Neural progenitor cell (in vitro differentiated cells): Measurements from ENCODE around the gene TNXB. TPM values are rescaled to one million over a fixed set of nuclear protein-coding genes. Genes with fewer than 3 reads are reported as not detected.
"Not testable (repeated sequence)": the region's sequence is repeated elsewhere in the genome, so short reads cannot be mapped to it uniquely, and the experiment has no call there.

Experiments used
- DNase-seq: peaks from one replicate; pipeline ENCODE4 v3.0.0-alpha.2; 2016; ENCODE audit warnings: low spot score
- H2AFZ ChIP-seq: fragments of 200-600 bp; sonication (generic); replicated peaks from 2 replicates; pipeline ENCODE4 v1.6.1; 2016; ENCODE audit warnings: antibody characterized with exemption
- H3F3A ChIP-seq: fragments of 200-600 bp; sonication (generic); 2 replicates; pipeline ENCODE4 v1.6.1; 2016; ENCODE audit warnings: antibody characterized with exemption, low read depth
- H3K27ac ChIP-seq: fragments of 200-600 bp; sonication (generic); 2 replicates; pipeline ENCODE4 v1.5.1; 2016; ENCODE audit warnings: mild to moderate bottlenecking
- H3K27me3 ChIP-seq: fragments of 200-600 bp; sonication (generic); 2 replicates; pipeline ENCODE4 v1.6.1; 2016; ENCODE audit warnings: mild to moderate bottlenecking, moderate library complexity
- H3K36me3 ChIP-seq: fragments of 200-600 bp; sonication (generic); 2 replicates; pipeline ENCODE4 v1.5.1; 2016
- H3K4me1 ChIP-seq: fragments of 200-600 bp; sonication (generic); 2 replicates; pipeline ENCODE4 v1.6.1; 2016; ENCODE audit warnings: mixed run types
- H3K4me2 ChIP-seq: fragments of 200-600 bp; sonication (generic); 2 replicates; pipeline ENCODE4 v1.6.1; 2016
- H3K4me3 ChIP-seq: fragments of 200-600 bp; sonication (generic); 2 replicates; pipeline ENCODE4 v1.5.1; 2016
- H3K79me2 ChIP-seq: fragments of 200-600 bp; sonication (generic); 2 replicates; pipeline ENCODE4 v1.6.1; 2016; ENCODE audit warnings: low read depth
- H3K9ac ChIP-seq: fragments of 200-600 bp; sonication (generic); 2 replicates; pipeline ENCODE4 v1.6.1; 2016
- H3K9me3 ChIP-seq: fragments of 200-600 bp; sonication (generic); 2 replicates; pipeline ENCODE4 v1.5.1; 2016; ENCODE audit warnings: low read depth
- H4K20me1 ChIP-seq: fragments of 200-600 bp; sonication (generic); 2 replicates; pipeline ENCODE4 v1.6.1; 2016; ENCODE audit warnings: low read depth
- H3K27ac Mint-ChIP-seq: 3 replicates; pipeline ENCODE4 v1.8.0; 2021; ENCODE audit warnings: mixed read lengths
- H3K27me3 Mint-ChIP-seq: 2 replicates; pipeline ENCODE4 v1.8.0; 2022; ENCODE audit warnings: low read depth, mild to moderate bottlenecking, inconsistent platforms, moderate library complexity, mixed read lengths; ENCODE audit not compliant: insufficient read depth
- H3K36me3 Mint-ChIP-seq: 3 replicates; pipeline ENCODE4 v1.8.0; 2021; ENCODE audit warnings: mixed read lengths
- H3K4me1 Mint-ChIP-seq: 3 replicates; pipeline ENCODE4 v1.8.0; 2021; ENCODE audit warnings: mixed read lengths
- H3K4me3 Mint-ChIP-seq: 3 replicates; pipeline ENCODE4 v1.8.0; 2021; ENCODE audit warnings: mild to moderate bottlenecking, moderate library complexity, mixed read lengths
- H3K9me3 Mint-ChIP-seq: 3 replicates; pipeline ENCODE4 v1.8.0; 2020; ENCODE audit warnings: mixed read lengths
- EZH2 ChIP-seq: fragments of 200-600 bp; sonication (generic); IDR thresholded peaks from 2 replicates; pipeline ENCODE4 v1.6.1; 2017; ENCODE audit warnings: antibody characterized with exemption, mild to moderate bottlenecking, moderate library complexity
- EZH2phosphoT487 ChIP-seq: fragments of 200-600 bp; sonication (generic); IDR thresholded peaks from 2 replicates; pipeline ENCODE4 v1.6.1; 2017; ENCODE audit warnings: antibody characterized with exemption
- total RNA-seq: library from RNA; depleted of rRNA; stranded (reverse); fragments of >200 nt; gene quantifications from 2 replicates; pipeline ENCODE4 v1.2.3, GENCODE V29; 2015; ENCODE audit warnings: low replicate concordance
- TF ChIP-seq, protein P1 (sequence below): fragments of 200-600 bp; sonication (generic); IDR thresholded peaks from 2 replicates; pipeline ENCODE4 v1.5.1; 2017; ENCODE audit warnings: antibody characterized with exemption, mild to moderate bottlenecking

Gene TNXB
- total RNA-seq, 1 donor from 2014 or later = 0.71 TPM

DNA sequence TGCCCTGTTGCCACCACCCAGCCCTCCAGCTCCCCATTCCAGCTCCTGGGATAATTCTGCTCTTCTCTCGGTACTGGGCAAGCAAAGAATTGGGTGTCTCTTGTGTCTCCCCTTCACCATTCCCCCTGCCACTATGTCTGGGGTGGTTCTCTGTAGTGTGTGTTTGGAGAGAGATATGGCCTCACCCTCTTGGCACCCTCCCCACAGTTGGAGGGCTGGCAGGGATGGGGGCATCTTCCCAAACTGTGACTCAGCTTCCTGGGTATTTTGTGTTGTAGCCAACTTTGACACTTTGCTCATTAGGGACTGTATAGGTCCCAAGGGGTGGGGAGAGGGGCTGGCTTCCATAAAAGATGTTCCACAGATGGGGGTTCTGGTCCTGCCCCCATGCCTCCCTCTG lies 1.7 kb downstream of the TNXB start:
- no peak overlapping the region for H3K27ac Mint-ChIP-seq
- H3K36me3 Mint-ChIP-seq = peaks cover 3% of the 10 kb centered on the region
- H3K27me3 Mint-ChIP-seq = peaks cover 4% of the 10 kb centered on the region
- H3K9me3 Mint-ChIP-seq = no peaks in the 10 kb centered on the region
- H3F3A ChIP-seq = no peaks in the 10 kb centered on the region
- no peak for DNase-seq
- H3K9ac ChIP-seq = no peak overlapping the region
- no peak overlapping the region for H3K4me3 ChIP-seq
- peaks cover 15% of the 10 kb centered on the region for H3K4me1 ChIP-seq
- peaks cover 21% of the 10 kb centered on the region for H3K27me3 ChIP-seq
- H3K4me1 Mint-ChIP-seq = peaks cover 18% of the 10 kb centered on the region
- H4K20me1 ChIP-seq = no peaks in the 10 kb centered on the region
- TF ChIP-seq, protein P1, sequence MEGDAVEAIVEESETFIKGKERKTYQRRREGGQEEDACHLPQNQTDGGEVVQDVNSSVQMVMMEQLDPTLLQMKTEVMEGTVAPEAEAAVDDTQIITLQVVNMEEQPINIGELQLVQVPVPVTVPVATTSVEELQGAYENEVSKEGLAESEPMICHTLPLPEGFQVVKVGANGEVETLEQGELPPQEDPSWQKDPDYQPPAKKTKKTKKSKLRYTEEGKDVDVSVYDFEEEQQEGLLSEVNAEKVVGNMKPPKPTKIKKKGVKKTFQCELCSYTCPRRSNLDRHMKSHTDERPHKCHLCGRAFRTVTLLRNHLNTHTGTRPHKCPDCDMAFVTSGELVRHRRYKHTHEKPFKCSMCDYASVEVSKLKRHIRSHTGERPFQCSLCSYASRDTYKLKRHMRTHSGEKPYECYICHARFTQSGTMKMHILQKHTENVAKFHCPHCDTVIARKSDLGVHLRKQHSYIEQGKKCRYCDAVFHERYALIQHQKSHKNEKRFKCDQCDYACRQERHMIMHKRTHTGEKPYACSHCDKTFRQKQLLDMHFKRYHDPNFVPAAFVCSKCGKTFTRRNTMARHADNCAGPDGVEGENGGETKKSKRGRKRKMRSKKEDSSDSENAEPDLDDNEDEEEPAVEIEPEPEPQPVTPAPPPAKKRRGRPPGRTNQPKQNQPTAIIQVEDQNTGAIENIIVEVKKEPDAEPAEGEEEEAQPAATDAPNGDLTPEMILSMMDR = no peak
- TF ChIP-seq EZH2 = no peak
- TF ChIP-seq EZH2phosphoT487 = no peak
- no peak overlapping the region for H3K4me2 ChIP-seq
- H3K4me3 Mint-ChIP-seq = no peak overlapping the region
- no peak overlapping the region for H3K27ac ChIP-seq
- no peaks in the 10 kb centered on the region for H3K9me3 ChIP-seq
- no peak overlapping the region for H2AFZ ChIP-seq
- no peaks in the 10 kb centered on the region for H3K79me2 ChIP-seq
- no peaks in the 10 kb centered on the region for H3K36me3 ChIP-seq

DNA sequence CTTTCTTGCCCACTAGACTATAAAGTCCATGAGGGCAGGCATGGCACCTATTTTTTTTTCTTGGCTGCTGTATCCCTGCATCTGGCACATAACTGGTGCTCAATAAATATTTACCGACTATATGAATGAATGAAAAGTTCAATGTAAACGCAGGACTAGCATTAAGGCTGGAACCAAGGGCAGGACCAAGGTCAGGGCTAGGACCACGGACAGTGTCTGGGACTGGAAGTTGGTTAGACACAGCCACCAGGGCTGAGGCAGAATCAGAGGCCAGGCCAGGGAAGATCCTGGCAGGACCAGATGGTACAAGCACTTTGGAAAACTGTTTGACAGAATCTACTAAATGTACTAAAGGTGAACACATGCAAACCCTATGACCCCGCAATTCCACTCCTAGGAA lies 3.7 kb downstream of the TNXB start:
- Histone ChIP-seq H3K79me2 (no peaks in the 10 kb centered on the region), H3K9ac (no peak overlapping the region), H3K4me1 (peaks cover 15% of the 10 kb centered on the region), H3K4me2 (no peak overlapping the region), H3K27ac (no peak overlapping the region), H4K20me1 (no peaks in the 10 kb centered on the region), H3K27me3 (peaks cover 21% of the 10 kb centered on the region), H3K4me3 (no peak overlapping the region), H3K36me3 (no peaks in the 10 kb centered on the region), H2AFZ (no peak overlapping the region), H3F3A (no peaks in the 10 kb centered on the region), H3K9me3 (no peaks in the 10 kb centered on the region)
- peaks cover 4% of the 10 kb centered on the region for H3K27me3 Mint-ChIP-seq
- no peaks in the 10 kb centered on the region for H3K36me3 Mint-ChIP-seq
- H3K4me1 Mint-ChIP-seq = peaks cover 14% of the 10 kb centered on the region
- no peak overlapping the region for H3K4me3 Mint-ChIP-seq
- DNase-seq = no peak
- H3K27ac Mint-ChIP-seq = no peak overlapping the region
- TF ChIP-seq, protein P1 = no peak
- TF ChIP-seq EZH2phosphoT487 (no peak), EZH2 (no peak)
- no peaks in the 10 kb centered on the region for H3K9me3 Mint-ChIP-seq

DNA sequence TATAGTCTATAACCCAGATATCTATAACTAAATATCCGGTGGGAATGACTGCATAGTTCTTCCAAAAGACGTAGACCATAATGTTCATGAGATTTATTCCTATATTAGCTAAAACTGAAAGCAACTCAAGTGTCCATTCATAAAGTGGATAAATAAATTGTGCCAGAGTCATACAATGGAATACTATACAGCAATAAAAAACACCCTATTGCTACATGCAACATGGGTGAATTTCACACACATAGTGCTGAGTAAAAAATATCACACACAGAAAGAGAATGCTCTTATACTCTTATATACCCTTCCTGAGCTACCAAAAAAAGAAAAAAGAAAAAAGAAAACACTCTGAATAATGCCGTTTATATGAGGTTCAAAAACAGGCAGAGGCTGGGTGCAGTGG lies 6.9 kb downstream of the TNXB start:
- Histone ChIP-seq H3K4me1 (no peaks in the 10 kb centered on the region), H3K4me2 (no peak overlapping the region), H4K20me1 (no peaks in the 10 kb centered on the region), H3K36me3 (no peaks in the 10 kb centered on the region), H3K9me3 (no peaks in the 10 kb centered on the region), H3F3A (no peaks in the 10 kb centered on the region), H2AFZ (no peak overlapping the region), H3K9ac (no peak overlapping the region), H3K27me3 (peaks cover 9% of the 10 kb centered on the region), H3K4me3 (no peak overlapping the region), H3K79me2 (no peaks in the 10 kb centered on the region), H3K27ac (no peak overlapping the region)
- TF ChIP-seq, protein P1 = no peak
- TF ChIP-seq EZH2 (no peak), EZH2phosphoT487 (no peak)
- Mint-ChIP-seq H3K36me3 (no peaks in the 10 kb centered on the region), H3K4me1 (no peaks in the 10 kb centered on the region), H3K27ac (no peak overlapping the region), H3K27me3 (peaks cover 2% of the 10 kb centered on the region), H3K4me3 (no peak overlapping the region), H3K9me3 (no peaks in the 10 kb centered on the region)
- no peak for DNase-seq

DNA sequence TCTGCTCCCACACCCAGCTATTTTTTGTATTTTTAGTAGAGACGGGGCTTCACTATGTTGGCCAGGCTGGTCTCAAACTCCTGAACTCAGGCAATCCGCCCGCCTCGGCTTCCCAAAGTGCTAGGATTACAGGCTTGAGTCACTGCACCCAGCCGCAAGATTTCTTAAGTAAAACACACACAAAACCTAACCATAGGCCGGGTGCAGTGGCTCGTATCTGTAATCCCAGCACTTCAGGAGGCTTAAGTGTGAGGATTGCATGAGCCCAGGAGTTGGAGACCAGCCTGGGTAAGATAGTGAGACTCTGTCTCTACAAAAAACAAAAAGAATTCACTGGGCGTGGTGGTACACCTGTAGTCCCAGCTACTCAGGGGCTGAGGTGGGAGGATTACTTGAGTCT lies 8.9 kb downstream of the TNXB start:
- H3K9ac ChIP-seq, H3K4me2 ChIP-seq, H3K79me2 ChIP-seq, H3K4me1 ChIP-seq, H3K9me3 ChIP-seq, H3K4me1 Mint-ChIP-seq, H3F3A ChIP-seq, H3K27ac Mint-ChIP-seq, H3K9me3 Mint-ChIP-seq, H3K27me3 ChIP-seq, H3K4me3 ChIP-seq, H4K20me1 ChIP-seq, H2AFZ ChIP-seq, H3K36me3 ChIP-seq, H3K27me3 Mint-ChIP-seq, DNase-seq, H3K36me3 Mint-ChIP-seq, H3K27ac ChIP-seq, H3K4me3 Mint-ChIP-seq: not testable (repeated sequence)
